ENCODE measurements around the gene GLP1R. TPM values are rescaled to one million over a fixed set of nuclear protein-coding genes. Genes with fewer than 3 reads are reported as not detected.

The GLP1R gene
- total RNA-seq, 4 donors from 2014 or later: 0.17 TPM; not detected in 3

DNA sequence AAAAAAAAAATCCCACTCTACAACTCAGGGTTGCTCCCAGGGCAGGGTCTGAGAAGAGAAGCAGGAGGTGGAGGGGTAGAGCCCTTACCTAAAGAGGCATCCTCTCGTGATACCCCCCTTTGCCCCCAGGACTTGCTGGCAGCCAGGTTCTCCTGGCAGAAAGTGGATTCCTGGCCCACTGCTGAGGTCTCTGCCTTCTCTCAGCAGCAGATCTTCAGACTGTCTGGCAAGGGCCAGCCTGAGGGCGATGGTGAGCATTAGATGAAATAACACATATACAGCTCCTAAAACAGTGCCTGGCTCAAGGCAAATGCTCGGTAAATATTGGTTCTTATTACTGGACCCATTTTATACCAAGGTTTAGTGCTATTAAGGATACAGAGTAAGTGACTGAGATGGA lies 4.8 kb upstream of the GLP1R start:
- TF ChIP-seq, protein P1, sequence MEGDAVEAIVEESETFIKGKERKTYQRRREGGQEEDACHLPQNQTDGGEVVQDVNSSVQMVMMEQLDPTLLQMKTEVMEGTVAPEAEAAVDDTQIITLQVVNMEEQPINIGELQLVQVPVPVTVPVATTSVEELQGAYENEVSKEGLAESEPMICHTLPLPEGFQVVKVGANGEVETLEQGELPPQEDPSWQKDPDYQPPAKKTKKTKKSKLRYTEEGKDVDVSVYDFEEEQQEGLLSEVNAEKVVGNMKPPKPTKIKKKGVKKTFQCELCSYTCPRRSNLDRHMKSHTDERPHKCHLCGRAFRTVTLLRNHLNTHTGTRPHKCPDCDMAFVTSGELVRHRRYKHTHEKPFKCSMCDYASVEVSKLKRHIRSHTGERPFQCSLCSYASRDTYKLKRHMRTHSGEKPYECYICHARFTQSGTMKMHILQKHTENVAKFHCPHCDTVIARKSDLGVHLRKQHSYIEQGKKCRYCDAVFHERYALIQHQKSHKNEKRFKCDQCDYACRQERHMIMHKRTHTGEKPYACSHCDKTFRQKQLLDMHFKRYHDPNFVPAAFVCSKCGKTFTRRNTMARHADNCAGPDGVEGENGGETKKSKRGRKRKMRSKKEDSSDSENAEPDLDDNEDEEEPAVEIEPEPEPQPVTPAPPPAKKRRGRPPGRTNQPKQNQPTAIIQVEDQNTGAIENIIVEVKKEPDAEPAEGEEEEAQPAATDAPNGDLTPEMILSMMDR (IDR thresholded peaks at IDR 0.05; ENCODE audit: low read depth): no peak

DNA sequence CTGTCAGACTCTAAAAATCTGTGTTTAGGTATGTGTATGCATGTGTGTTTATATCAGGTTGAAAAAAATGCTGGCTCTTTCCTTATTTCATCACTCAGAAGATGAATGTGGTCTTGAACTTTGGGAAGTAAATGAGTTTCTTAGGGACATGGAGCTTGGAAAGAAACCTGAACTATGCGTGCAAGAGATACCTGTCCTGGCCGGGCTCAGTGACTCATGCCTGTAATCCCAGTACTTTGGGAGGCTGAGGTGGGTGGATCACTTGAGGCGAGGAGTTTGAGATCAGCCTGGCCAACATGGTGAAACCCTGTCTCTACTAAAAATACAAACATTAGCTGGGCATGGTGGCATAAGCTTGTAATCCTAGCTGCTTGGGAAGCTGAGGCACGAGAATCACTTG lies 4.4 kb upstream of the GLP1R start:
- TF ChIP-seq, protein P1 (IDR thresholded peaks at IDR 0.05; ENCODE audit: low read depth): no peak

DNA sequence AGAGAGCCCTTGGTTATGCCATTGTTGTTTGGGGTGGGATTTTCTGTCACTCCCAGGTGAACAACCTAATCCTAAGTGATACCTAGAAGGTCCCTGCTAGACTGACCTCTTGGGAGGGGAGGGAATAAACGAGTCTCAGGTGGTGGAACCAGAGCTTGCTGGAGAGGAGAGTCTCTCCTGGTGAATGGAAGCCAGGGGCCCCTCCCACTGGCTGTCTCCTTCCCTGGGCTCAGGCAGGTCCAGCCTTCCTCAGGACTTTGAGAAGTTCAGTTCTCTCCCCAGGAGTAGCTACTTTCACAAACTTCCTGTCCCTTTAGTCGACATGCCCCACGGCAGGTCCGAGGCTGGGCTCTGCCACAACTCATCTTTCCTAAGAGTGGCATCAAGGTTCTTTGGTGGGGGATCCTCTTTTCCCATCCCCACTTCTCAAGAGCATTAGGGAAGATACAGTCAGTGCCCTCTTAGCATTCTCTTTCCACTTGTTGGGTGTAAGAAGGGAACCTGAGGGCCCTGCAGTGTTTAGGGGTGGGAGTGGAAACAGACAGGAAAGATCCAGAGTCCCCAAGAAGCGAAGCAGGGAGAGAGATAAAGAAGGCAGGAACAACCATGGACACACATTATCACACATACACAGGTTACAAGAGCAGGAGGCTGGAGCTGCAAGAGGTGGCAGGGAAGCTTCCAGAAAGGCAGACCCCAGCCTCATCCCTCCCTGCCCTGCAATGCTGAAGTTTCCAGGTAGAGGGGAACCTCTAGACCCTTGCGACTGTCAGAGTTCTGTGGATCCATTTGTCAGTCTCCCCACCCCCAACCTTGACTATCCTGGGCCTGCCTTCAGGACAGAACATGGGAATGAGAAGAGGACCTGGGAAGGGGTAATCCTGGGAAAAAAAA lies 900 bp upstream of the GLP1R start:
- TF ChIP-seq, protein P1 (IDR thresholded peaks at IDR 0.05; ENCODE audit: low read depth): no peak

DNA sequence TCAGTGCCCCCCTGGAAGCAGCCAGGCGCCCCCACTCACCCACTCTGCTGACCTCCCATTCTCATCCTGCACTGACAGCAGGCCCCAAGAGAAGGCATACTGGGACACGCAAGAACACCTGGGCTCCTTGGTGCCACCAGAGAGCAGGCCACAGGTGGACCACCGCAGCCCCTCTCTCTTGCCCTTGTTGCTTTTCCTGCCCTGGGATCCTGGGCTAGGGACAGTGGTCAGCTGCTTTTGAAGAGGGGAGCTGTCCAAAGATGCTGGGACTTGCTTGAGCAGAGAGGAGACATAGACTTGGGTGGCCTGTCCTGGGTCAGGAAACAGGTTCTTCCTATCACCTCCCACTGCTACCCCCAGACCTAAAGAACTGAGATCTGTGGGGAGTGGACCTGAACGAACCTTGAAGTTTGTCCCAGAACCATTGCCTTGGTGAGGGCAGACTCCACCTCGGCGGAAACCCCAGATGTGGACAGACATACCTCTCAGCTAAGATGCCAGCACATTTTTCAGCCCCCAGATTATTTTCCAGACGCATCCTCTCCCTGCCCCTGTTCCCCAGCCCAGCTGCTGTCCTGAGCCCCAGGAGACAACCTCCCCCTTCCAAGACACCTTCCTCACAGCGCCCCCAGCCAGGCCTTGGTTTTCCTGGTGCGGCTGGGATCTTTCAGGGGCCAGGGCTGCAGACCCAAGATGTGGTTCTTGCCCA lies 1.1 kb downstream of the GLP1R start:
- TF ChIP-seq, protein P1 (IDR thresholded peaks at IDR 0.05; ENCODE audit: low read depth): no peak

DNA sequence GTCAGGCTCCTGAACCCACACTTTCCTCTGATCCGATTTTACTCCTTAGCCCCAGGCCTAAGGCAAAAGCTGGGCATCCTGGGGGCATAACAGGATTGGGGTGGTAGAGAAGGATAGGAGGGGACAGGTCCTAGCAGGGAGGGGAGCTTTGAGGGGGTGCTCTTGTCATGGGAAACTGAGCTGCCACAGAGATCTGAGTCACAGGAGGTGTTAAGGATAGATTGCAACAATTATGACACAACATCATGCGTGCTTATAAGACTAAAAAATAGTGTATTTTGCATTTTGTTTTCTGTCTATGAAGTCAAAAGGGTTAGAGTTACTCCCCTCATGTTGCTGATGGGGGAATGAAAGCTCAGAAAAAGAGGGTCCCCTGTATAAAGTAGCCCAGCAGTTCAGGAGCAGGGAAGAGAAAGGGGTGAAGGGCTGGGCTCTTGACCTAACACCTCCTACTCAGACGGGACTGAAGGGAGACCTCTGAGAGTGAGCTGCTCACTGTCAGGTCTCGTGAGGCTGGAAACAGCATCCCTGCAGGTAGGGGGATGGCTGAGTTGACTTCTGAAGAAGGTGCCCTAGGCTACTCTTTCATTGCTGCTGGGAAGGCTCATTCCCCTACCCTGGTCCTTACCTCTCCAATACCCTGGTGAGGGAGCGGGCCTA lies 2.0 kb downstream of the GLP1R start:
- TF ChIP-seq, protein P1 (IDR thresholded peaks at IDR 0.05; ENCODE audit: low read depth): no peak

DNA sequence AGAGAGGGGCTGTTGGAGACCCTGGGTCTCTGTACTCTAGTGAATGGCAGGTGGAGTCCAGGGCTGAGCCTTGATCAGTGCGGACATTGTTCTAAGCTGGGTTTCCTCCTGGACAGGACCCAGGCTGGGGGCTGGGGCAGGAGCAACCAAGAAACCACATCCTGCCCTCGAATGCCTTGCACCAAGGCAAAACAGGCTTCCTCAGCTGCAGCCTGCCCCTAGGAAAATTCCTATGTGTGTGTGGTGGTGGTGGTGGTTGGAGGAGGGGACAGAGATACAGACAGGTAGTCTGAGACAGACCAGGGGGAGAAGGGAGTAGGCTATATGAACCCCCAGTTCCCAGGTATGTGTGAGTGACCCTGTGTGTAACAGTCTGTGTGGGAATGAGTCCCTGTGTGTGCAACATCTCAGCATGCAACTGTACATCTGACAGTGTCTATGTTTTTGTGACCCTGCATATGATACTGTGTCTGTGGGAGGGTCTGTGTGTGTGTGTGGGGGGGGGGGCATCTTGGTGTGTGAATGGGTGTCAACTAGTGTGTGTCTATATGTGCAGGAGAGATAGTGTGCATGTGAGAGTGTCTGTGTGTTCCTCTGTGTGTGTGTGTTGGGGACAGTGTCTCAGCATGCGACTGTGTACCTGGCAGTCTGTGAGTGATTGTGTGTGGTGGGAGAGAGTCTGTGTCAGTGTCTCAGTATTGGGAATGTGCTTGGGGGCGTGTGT lies 3.0 kb downstream of the GLP1R start:
- TF ChIP-seq, protein P1 (IDR thresholded peaks at IDR 0.05; ENCODE audit: low read depth): no peak
